ENCODE measurements around the gene TEX11.

- TF ChIP-seq CTCF (IDR thresholded peaks at IDR 0.05): no peak
- no peak for TF ChIP-seq POLR2A (IDR thresholded peaks at IDR 0.05; ENCODE audit: low read depth)
These were observed 419.7 kb downstream of the TEX11 start for GRCh38 chrX:70488856-70489255.

Measured in esophagus muscularis mucosa (tissue), 3 donors.